HG03159 (cell line): ENCODE measurements around the gene SNAP23.
"Not testable (repeated sequence)": the region's sequence is repeated elsewhere in the genome, so short reads cannot be mapped to it uniquely, and the experiment has no call there.

Source experiments
- ATAC-seq: cut with Tn5 transposase; IDR thresholded peaks from one replicate; pipeline ENCODE4 v1.9.1; 2021; ENCODE audit warnings: mild to moderate bottlenecking, moderate library complexity; ENCODE audit not compliant: unreplicated experiment

SNAP23 gene

DNA sequence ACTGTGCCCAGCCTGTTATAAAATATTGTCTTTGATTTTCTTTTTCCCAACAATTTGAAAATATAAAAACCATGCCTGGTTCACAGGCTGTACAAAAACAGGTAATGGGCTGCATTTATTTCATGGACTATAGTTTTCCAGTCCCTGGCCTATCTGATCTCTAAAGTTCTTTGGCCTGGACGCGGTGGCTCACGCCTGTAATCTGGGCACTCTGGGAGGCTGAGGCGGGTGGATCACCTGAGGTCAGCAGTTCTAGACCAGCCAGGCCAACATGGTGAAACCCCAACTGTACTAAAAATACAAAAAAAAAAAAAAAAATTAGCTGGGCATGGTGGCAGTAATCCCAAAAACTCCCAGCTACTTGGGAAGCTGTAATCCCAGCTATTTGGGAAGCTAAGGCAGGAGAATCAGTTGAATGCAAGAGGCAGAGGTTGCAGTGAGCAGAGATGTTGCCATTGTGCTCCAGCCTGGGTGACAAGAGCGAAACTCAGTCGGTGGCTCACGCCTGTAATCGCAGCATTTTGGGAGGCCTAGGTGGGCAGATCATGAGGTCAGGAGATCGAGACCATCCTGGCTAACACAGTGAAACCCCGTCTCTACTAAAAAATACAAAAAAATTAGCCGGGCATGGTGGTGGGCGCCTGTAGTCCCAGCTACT is 61.2 kb downstream of the SNAP23 start:
- ATAC-seq = not testable (repeated sequence)

DNA sequence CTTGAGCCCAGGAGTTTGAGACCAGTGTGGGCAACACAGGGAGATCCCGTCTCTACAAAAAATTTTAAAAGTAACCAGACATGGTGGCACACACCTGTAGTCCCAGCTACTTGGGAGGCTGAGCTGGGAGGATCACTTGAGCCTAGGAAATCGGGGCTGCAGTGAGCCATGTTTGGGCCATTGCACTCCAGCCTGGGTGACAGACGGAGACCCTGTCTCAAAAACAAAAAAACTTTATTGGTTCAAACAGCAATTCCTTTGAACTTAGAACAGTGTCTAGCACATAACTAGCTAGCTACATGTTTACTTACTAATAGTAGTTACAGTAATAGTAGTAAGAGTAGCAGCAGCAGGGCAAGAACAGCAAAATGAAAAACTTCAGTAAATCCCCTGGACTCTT is 63.3 kb downstream of the SNAP23 start:
- no peak for ATAC-seq

DNA sequence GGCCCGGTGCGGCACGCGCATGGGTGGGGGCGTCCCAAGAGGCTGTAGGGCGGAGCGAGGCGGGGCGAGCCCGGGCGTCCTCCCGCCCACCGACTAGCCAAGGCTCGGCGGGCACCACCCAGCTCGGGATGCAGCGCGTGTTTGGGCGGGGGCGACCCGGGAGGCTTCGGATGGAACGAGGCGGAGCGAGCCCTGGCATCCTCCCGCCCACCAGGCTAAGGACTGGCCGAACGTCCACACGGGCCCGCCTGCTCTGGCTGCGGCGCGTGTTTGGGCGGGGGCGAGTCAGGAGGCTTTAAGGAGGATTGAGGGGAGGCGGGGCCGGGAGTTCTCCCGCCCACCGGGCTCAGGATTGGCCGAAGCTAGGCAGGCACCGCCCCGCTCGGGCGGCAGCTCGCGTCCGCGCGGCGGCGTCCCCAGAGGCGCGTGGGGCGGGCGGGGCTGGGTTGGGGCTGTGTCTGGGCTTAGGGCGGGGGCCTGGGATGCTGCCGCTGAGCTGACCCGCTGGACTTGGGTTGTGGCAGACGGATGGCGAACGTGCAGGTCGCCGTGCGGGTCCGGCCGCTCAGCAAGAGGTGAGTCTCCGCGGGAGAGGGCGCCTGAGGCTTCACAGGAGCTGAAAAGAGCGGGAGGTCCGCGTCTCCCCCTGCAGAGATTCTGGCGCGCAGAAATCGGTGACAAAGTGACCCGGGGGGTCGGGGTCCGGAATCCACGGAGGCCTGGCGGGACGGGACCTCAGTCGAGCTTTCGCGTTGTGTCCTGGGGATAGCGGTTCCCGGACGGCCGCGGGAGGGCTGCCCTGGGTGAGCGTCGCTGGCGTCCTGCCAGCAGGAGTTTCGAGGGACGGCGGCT is 80.0 kb downstream of the SNAP23 start, which contains the start of gene STARD9:
TSS of gene STARD9 (plus strand) at position 419 of the 852 bp plus-strand sequence. CDS start at position 529, 110 bp downstream.
- peak; percentile 90 for ATAC-seq

DNA sequence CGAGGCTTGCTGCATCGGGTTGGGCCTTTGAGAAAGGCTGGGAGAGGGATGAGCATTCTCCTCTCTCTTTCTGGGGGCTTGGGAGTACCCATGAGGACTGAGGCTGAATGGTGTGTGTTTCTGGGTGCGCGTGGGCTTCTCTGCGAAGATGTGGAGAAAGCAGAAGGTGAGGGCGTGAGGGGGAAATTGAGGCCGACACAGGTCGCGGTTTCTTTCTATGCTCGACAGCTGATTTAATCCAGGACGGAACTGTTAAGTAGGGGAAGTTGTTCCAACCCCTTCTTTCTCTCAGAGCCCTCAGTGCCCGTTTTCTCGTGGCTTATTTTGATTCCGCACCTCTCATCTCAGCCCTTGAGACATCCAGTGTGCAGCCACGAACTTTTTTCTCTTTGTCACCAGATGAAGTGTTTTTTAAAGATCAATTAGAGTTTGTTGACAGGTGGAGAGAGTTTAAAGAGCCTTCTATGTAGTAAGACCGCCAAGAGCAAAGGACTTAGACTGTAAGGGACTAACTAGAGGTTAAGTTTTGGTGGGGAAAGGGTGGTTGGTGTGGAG is 80.7 kb downstream of the SNAP23 start:
- ATAC-seq = no peak

DNA sequence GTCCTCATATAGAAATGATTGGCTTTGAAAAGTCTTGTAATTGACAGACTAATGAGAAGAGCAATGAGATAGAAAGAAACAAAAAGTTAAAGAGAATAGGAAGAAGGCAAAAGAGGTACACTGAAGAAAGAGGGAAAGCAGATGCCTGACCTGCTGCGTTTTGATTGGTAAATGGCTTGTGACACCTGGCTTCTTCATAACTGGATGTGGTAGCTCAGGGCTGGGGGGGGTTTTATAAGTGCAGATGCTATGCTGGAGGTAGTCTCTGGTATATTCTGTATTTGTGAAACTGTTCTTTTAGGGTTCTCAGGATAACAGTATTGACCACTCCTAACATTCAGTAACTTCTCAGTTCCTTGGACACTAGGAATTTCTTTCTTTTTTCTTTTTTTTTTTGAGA is 81.3 kb downstream of the SNAP23 start:
- ATAC-seq = no peak

DNA sequence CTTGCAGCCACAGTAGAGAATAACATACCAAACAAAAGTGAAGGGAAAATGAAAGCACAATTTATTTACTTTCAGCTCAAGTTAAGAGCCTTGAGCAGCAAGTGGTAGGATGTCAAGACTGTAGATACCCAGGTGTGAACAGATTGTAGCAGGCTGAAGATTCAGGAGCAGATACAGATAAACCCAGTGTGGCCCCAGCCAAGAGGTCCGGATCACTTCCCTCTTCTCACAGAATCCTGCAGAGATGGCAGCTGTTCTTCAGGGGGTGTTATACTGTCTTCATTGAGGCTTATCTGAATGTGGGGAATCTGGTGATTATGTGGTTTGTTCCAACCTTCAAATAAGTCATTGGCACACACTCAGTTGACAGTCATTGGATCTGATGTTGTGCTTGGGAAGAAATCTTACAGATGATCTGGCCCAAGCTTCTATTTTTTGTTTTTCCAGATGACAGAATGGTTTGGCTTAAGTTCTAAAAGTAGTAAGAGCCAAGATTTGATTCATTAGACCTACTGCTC is 82.1 kb downstream of the SNAP23 start:
- no peak for ATAC-seq

DNA sequence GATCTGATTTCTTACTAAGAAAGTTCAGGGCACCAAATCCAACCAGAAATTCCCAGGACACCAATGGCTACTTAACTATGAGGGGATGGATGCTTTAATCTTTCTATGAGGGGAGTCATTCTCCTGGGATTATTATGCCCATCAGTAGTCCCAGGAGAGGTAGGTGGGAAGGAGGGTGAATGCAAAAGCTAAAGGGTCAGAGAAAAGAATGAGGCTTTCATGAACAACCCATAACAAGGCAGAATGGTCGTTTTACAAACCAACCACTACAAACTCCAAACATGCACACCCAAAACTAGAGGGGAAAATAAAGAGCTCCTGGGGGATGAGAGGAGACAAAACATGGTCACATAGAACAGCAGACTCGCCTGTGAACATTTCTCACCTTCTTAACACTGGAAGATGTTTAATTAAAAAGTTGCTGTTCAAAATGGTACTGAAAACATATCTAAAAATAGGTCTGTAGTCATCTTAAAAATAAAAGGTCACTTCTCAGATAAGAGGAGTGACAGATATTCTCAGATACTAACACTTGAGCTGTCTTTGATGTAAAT is 83.6 kb downstream of the SNAP23 start:
- ATAC-seq = no peak

DNA sequence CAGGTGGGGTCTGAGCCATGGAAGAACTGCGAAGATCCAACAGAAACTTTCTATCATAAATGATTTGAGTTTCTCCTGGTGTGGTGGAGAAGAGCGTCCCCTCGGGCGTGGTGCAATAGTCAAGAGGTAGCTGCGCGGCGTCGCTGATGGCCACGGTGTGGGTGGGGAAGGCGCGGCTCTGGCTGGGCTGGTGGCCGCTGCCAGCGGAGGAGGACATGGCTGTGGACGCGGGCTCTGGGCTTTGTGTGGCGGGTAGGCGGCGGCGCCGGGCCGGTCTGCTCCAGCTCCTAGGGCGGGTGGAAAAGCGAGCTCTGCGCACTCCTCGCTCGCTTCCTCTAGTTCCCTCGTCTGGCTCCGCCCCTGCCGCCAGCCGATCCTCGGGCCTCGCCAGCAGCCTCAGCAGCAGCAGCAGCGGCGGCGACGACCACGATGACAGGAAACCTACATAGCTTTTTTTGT is 85.9 kb downstream of the SNAP23 start:
- no peak for ATAC-seq
